Astrocyte of the cerebellum (primary cell): Measurements from ENCODE around the gene C1QTNF3.

Source experiments
- DNase-seq: peaks from one replicate; pipeline ENCODE4 v3.0.0-alpha.2; 2011; ENCODE audit warnings: low read depth
- H3K4me3 ChIP-seq: 2 replicates; pipeline ENCODE4 v1.5.1; 2011; ENCODE audit warnings: mild to moderate bottlenecking, low read depth, low read length, moderate library complexity
- CTCF ChIP-seq: IDR thresholded peaks from 2 replicates; pipeline ENCODE4 v1.5.1; 2012; ENCODE audit warnings: low read length, low read depth, moderate library complexity, mild to moderate bottlenecking; ENCODE audit errors: missing control alignments
- in situ Hi-C: cut with HindIII; loops from 2 replicates; pipeline ENCODE4 v1.10.0; 2017; ENCODE audit warnings: low sequenced_read_pairs

Gene C1QTNF3

GRCh38 chr5:34062419-34062818, 19.4 kb upstream of the C1QTNF3 start:
- TF ChIP-seq CTCF, result no peak
- H3K4me3 ChIP-seq, result no peak overlapping the region
- in situ Hi-C loops, result no loop called here
- DNase-seq, result no peak

- no peak for TF ChIP-seq CTCF
- DNase-seq, result no peak
- no peak overlapping the region for H3K4me3 ChIP-seq
- in situ Hi-C loops, result no loop called here
These were observed 19.0 kb upstream of the C1QTNF3 start for GRCh38 chr5:34061993-34062392.

GRCh38 chr5:34059977-34060376, 17.0 kb upstream of the C1QTNF3 start:
- no peak for TF ChIP-seq CTCF
- no peak overlapping the region for H3K4me3 ChIP-seq
- DNase-seq, result no peak
- in situ Hi-C loops, result no loop called here

GRCh38 chr5:34058532-34058931, 15.5 kb upstream of the C1QTNF3 start:
- DNase-seq, result no peak
- TF ChIP-seq CTCF, result no peak
- in situ Hi-C loops, result no loop called here

GRCh38 chr5:34057569-34057968, 14.6 kb upstream of the C1QTNF3 start:
- no peak for TF ChIP-seq CTCF
- no peak overlapping the region for H3K4me3 ChIP-seq
- DNase-seq, result no peak
- in situ Hi-C loops, result no loop called here

More at GRCh38 chr5:34058532-34058931, 15.5 kb upstream of the C1QTNF3 start:
- no peak overlapping the region for H3K4me3 ChIP-seq

GRCh38 chr5:34057118-34057517, 14.1 kb upstream of the C1QTNF3 start:
- no peak for TF ChIP-seq CTCF
- no peak overlapping the region for H3K4me3 ChIP-seq
- no peak for DNase-seq
- in situ Hi-C loops, result no loop called here

GRCh38 chr5:34055667-34056066, 12.7 kb upstream of the C1QTNF3 start:
- no peak overlapping the region for H3K4me3 ChIP-seq
- DNase-seq, result no peak
- in situ Hi-C loops, result no loop called here
- no peak for TF ChIP-seq CTCF
